ENCODE data around the gene TRAPPC3L. TPM values are rescaled to one million over a fixed set of nuclear protein-coding genes. Genes with fewer than 3 reads are reported as not detected.

Gene TRAPPC3L
- total and polyA plus RNA-seq, 2 of the 8 experiments (the other 6 are each of a cell fraction or from before 2014, with no cell fraction given): not detected

DNA sequence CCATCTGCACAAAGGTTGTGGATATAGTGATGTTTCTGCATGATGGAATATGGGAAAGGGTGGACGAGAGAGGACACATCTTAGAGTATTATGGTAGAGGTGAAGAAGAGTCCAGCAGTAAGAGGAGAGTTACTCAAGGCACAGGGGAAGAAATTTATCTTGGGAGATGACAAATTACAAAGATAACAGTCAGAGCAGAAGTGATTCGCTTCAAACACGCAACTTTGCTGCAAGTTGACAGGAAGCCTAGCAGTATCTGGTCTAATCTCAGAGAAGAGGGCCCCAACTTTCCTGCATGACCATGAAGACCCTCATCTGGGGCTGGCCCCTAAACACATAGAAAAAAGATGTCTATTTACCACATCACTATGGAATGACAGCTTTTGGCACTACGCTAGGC lies 85.6 kb downstream of the TRAPPC3L start:
- Histone ChIP-seq H2BK20ac (ENCODE audit: low read length) (no peak overlapping the region), H3K9ac (replicated peaks in 1 of 4; ENCODE audit: extremely low read depth in 1 of 4, low read depth in 3 of 4, low read length in 3 of 4) (no peak overlapping the region), H3K27me3 (replicated peaks in 1 of 4; ENCODE audit: control insufficient read depth in 3 of 4, extremely low read depth in 1 of 4, insufficient read depth in 3 of 4, low read length in 3 of 4) (peaks cover 8 to 33% (median 25%) of the 10 kb centered on the region in 4 experiments), H2AK5ac (ENCODE audit: low read depth, low read length) (no peak overlapping the region), H3K79me2 (ENCODE audit: control insufficient read depth in 1 of 2, insufficient read depth in 2 of 2, low read length in 2 of 2) (no peaks in the 10 kb centered on the region), H3K4ac (replicated peaks; ENCODE audit: insufficient read length, low read depth, low read length) (no peak overlapping the region), H2BK15ac (ENCODE audit: low read length) (no peak overlapping the region), H3K23ac (ENCODE audit: insufficient read length) (no peak overlapping the region), H3K23me2 (ENCODE audit: low read depth, low read length) (peaks cover 4% of the 10 kb centered on the region; the same call in 1 of the 2 replicates), H2BK12ac (ENCODE audit: low read depth, low read length) (no peak overlapping the region), H3K9me3 (ENCODE audit: insufficient read depth in 2 of 2, low read depth in 1 of 2, low read length in 1 of 2) (no peaks in the 10 kb centered on the region), H3K18ac (ENCODE audit: extremely low read depth, low read length) (no peak overlapping the region), H2BK120ac (replicated peaks; ENCODE audit: low read depth, low read length) (no peak overlapping the region), H4K20me1 (replicated peaks in 1 of 2; ENCODE audit: control insufficient read depth in 1 of 2, insufficient read depth in 2 of 2, low read length in 2 of 2) (no peaks in the 10 kb centered on the region), H2AFZ (ENCODE audit: low read length) (no peak overlapping the region), H2BK5ac (ENCODE audit: low read depth, low read length) (no peak overlapping the region), H3K4me1 (replicated peaks in 1 of 4; ENCODE audit: control insufficient read depth in 3 of 4, insufficient read depth in 4 of 4, low read length in 3 of 4) (peaks cover 3 to 4% (median 3%) of the 10 kb centered on the region in 4 experiments), H3K4me3 (ENCODE audit: extremely low read depth in 1 of 4, insufficient read depth in 2 of 4, low read depth in 3 of 4, low read length in 4 of 4) (no peak overlapping the region), H3K56ac (replicated peaks; ENCODE audit: insufficient read length, low read depth, low read length) (no peak overlapping the region), H4K8ac (ENCODE audit: extremely low read depth, insufficient read depth, low read length) (no peak overlapping the region), H3K36me3 (ENCODE audit: control insufficient read depth in 2 of 4, insufficient read depth in 4 of 4, low read length in 3 of 4) (no peaks in the 10 kb centered on the region), H3K4me2 (ENCODE audit: insufficient read depth in 1 of 2, low read depth in 2 of 2, low read length in 2 of 2) (no peak overlapping the region), H4K5ac (ENCODE audit: insufficient read length, low read depth, low read length) (no peak overlapping the region), H3K27ac (ENCODE audit: low read depth, low read length) (no peak overlapping the region), H4K91ac (replicated peaks; ENCODE audit: insufficient read length, low read length) (no peak overlapping the region), H3K14ac (ENCODE audit: insufficient read length) (no peak overlapping the region), H3K79me1 (ENCODE audit: low read depth, low read length) (no peaks in the 10 kb centered on the region)
- ChIA-PET CTCF (ENCODE audit: partially characterized antibody) (interaction anchor here (1.0 to 1.4 kb wide), 2 partner anchors 19 to 192 kb away, joined by 3 to 4 read pairs; no protein-coding TSS in a partner anchor), POLR2A (ENCODE audit: partially characterized antibody) (no interaction called here)
- FAIRE-seq (no peak), DNase-seq (ENCODE audit: low read depth in 1 of 2, low spot score in 2 of 2) (no peak)
- 91% methylated on average over 4 of the region's 4 CpGs; no CpG with 5 or more reads in 1 of the 2 experiments for WGBS, 2 experiments (ENCODE audit: extremely low coverage in 1 of 2, insufficient coverage in 1 of 2, insufficient read length in 1 of 2, insufficient replicate concordance in 2 of 2, low coverage in 1 of 2, low lambda C conversion rate in 2 of 2, missing lambda C conversion rate in 1 of 2)
- TF ChIP-seq SIN3A (conservative IDR thresholded peaks at IDR 0.05 in 1 of 2, IDR thresholded peaks at IDR 0.05 in 1 of 2; ENCODE audit: low read depth in 1 of 2, low read length in 2 of 2) (no peak), TEAD4 (IDR thresholded peaks at IDR 0.05; ENCODE audit: low read depth, low read length) (no peak), HDAC2 (IDR thresholded peaks at IDR 0.05; ENCODE audit: borderline replicate concordance in 1 of 2, low read depth in 2 of 2, low read length in 2 of 2) (no peak), CTBP2 (IDR thresholded peaks at IDR 0.05; ENCODE audit: borderline replicate concordance, insufficient read depth, insufficient read length, low read length) (no peak), PHF8 (conservative IDR thresholded peaks at IDR 0.05; ENCODE audit: low read depth, low read length) (no peak), TBP (IDR thresholded peaks at IDR 0.05; ENCODE audit: low read depth, low read length) (no peak), JUN (IDR thresholded peaks at IDR 0.05; ENCODE audit: low read depth, low read length) (no peak), POLR2A (IDR thresholded peaks at IDR 0.05; ENCODE audit: control extremely low read depth in 1 of 2, low read depth in 2 of 2, low read length in 2 of 2) (no peak), NRF1 (IDR thresholded peaks at IDR 0.05; ENCODE audit: low read depth, low read length) (no peak), EP300 (IDR thresholded peaks at IDR 0.05; ENCODE audit: borderline replicate concordance in 1 of 2, low read depth in 2 of 2, low read length in 2 of 2) (no peak), CHD2 (IDR thresholded peaks at IDR 0.05; ENCODE audit: low read length) (no peak), KDM1A (IDR thresholded peaks at IDR 0.05; ENCODE audit: borderline replicate concordance, low read length) (no peak), ZNF274 (IDR thresholded peaks at IDR 0.05; ENCODE audit: borderline replicate concordance, extremely low read depth, low read length) (no peak)
- TF ChIP-seq, protein P1, sequence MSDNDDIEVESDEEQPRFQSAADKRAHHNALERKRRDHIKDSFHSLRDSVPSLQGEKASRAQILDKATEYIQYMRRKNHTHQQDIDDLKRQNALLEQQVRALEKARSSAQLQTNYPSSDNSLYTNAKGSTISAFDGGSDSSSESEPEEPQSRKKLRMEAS (IDR thresholded peaks at IDR 0.05): no peak

Measured in H1 (cell line).